NB4 (cell line): ENCODE measurements around the gene MX1.

ENCODE experiments used
- CTCF ChIP-seq: IDR thresholded peaks from one replicate; pipeline ENCODE4 v1.5.1; 2012; ENCODE audit warnings: low read depth, low read length
- MAX ChIP-seq: IDR thresholded peaks from 2 replicates; pipeline ENCODE4 v1.6.1; 2011; ENCODE audit warnings: low read depth, low read length
- MYC ChIP-seq: IDR thresholded peaks from 2 replicates; pipeline ENCODE4 v1.6.1; 2011; ENCODE audit warnings: low read depth, low read length
- POLR2A ChIP-seq: IDR thresholded peaks from 2 replicates; pipeline ENCODE4 v1.6.1; 2011; ENCODE audit warnings: mild to moderate bottlenecking; ENCODE audit not compliant: insufficient read length; ENCODE audit errors: extremely low read depth

DNA sequence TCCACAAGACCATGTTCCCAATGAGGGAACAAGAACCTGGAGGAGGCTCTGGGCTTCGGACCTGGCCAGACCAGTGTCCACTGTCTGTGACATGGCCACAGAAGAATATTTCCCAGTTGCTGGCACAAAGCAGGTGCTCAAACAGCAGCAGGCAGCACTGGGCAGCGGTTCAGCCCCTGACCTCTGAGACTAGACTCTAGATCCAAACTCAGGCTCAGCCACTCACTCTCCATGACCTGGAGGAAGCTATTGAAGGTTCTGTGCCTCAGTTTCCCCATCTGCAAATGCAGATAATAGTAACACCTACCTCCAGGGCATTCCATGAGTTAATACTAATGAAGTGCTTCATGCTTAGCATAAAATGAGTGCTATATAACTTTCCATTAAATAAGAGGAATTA is 73.9 kb downstream of the MX1 start:
- TF ChIP-seq POLR2A (no peak), CTCF (no peak), MYC (no peak), MAX (no peak)
